ENCODE measurements around the gene TRABD. TPM values are rescaled to one million over a fixed set of nuclear protein-coding genes. Genes with fewer than 3 reads are reported as not detected.

The TRABD gene
- total RNA-seq, 1 donor, result 21.6 TPM

- no peak for TF ChIP-seq CTCF (IDR thresholded peaks at IDR 0.05; ENCODE audit: insufficient read depth, low read depth, low read length)
- no peak for DNase-seq (ENCODE audit: low read depth)
- no peak overlapping the region for H3K4me3 ChIP-seq (ENCODE audit: low read depth, low read length)
Observed at GRCh38 chr22:50227579-50228215, 42.0 kb downstream of the TRABD start.

GRCh38 chr22:50228366-50228765, 42.7 kb downstream of the TRABD start:
- DNase-seq (ENCODE audit: low read depth), result no peak
- H3K4me3 ChIP-seq (ENCODE audit: low read depth, low read length), result no peak overlapping the region
- TF ChIP-seq CTCF (IDR thresholded peaks at IDR 0.05; ENCODE audit: insufficient read depth, low read depth, low read length), result no peak

GRCh38 chr22:50229370-50229769, 43.7 kb downstream of the TRABD start:
- no peak for DNase-seq (ENCODE audit: low read depth)
- no peak for TF ChIP-seq CTCF (IDR thresholded peaks at IDR 0.05; ENCODE audit: insufficient read depth, low read depth, low read length)
- H3K4me3 ChIP-seq (ENCODE audit: low read depth, low read length), result no peak overlapping the region

GRCh38 chr22:50232481-50233151, 46.9 kb downstream of the TRABD start:
- no peak for DNase-seq (ENCODE audit: low read depth)
- no peak for TF ChIP-seq CTCF (IDR thresholded peaks at IDR 0.05; ENCODE audit: insufficient read depth, low read depth, low read length)
- no peak overlapping the region for H3K4me3 ChIP-seq (ENCODE audit: low read depth, low read length)

GRCh38 chr22:50233223-50233622, 47.5 kb downstream of the TRABD start:
- no peak for DNase-seq (ENCODE audit: low read depth)
- H3K4me3 ChIP-seq (ENCODE audit: low read depth, low read length), result no peak overlapping the region
- no peak for TF ChIP-seq CTCF (IDR thresholded peaks at IDR 0.05; ENCODE audit: insufficient read depth, low read depth, low read length)

GRCh38 chr22:50236731-50237409, 51.2 kb downstream of the TRABD start:
- DNase-seq (ENCODE audit: low read depth), result peak; percentile 27
- no peak overlapping the region for H3K4me3 ChIP-seq (ENCODE audit: low read depth, low read length)
- TF ChIP-seq CTCF (IDR thresholded peaks at IDR 0.05; ENCODE audit: insufficient read depth, low read depth, low read length), result peak; percentile 60
